ENCODE results near the gene SMG9.

SMG9 gene

DNA sequence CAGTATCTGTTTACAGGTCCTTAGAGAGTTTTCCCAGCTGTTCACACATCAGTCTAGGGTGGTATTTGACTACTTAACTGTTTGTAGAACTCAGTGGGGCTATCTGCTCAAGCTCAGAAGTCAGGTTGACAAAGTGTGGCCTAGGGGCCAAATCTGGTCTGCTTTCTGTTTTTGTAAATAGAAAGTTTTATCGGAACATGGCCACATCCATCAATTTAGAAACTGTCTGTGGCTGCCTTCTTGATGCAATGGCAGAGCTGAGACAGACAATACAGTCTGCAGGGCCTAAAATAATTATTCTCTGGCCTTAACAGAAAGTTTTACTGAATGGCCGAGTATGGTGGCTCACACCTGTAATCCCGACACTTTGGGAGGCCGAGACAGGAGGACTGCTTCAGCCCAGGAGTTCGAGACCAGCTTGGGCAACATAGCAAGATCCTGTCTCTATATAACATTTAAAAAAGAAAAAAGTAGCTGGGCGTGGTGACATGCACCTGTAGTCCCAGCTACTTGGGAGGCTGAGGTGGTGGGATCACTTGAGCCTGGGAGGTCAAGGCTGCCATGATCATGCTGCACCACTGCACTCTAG, 2.4 kb downstream of the SMG9 start:
- no peak for DNase-seq (ENCODE audit: low read depth, low spot score)

GRCh38 chr19:43751466-43752220, 3.1 kb downstream of the SMG9 start:
- DNase-seq (ENCODE audit: low read depth, low spot score), result no peak

GRCh38 chr19:43749898-43750297, 4.9 kb downstream of the SMG9 start:
- DNase-seq (ENCODE audit: low read depth, low spot score), result no peak

GRCh38 chr19:43749152-43749551, 5.6 kb downstream of the SMG9 start:
- DNase-seq (ENCODE audit: low read depth, low spot score), result no peak

- DNase-seq (ENCODE audit: low read depth, low spot score), result no peak
Observed at GRCh38 chr19:43748685-43749084, 6.1 kb downstream of the SMG9 start.

GRCh38 chr19:43748205-43748594, 6.6 kb downstream of the SMG9 start:
- no peak for DNase-seq (ENCODE audit: low read depth, low spot score)

- DNase-seq (ENCODE audit: low read depth, low spot score), result no peak
Observed at GRCh38 chr19:43747557-43748204, 7.1 kb downstream of the SMG9 start.

GRCh38 chr19:43743059-43743458, 11.7 kb downstream of the SMG9 start:
- DNase-seq (ENCODE audit: low read depth, low spot score), result peak; percentile 82

GRCh38 chr19:43741075-43741825, 13.5 kb downstream of the SMG9 start:
- no peak for DNase-seq (ENCODE audit: low read depth, low spot score)

DNA sequence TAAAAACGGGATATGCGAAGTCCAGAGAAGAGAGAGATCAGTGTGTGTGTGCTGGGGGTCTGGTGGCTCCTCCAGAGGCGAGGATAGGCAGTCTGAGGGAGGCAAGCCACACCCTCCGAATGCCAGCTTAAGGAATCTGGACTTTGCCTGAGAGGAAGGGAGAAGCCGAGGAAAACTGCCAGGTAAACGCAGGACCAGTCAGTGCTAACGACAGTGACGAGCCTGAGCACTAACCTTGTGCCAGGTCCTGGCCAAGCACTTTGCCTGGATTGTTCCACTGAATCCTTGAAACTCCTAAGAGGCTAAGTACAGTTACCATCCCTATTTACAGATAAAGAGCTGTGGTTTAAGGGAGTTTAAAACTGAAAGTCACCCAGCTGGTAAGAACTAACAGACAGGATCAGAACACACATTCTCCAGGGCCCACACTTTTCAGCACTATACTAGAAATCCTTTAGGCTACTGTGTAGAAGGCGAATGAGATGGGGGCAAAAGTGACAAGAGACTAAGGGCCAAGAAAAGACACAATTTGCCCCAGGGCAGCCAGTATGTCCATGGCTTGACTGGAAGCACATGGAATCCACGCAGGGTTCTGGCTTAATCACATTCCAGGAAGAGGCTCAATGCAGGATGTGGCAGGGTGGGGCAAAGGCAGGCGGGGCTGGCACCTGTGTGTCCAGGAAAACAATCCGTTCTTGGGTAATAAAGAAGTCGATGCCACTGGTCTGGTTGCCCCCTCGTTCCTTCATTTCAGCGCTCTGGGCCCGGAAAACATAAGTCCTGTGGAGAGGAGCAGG, 15.1 kb downstream of the SMG9 start:
- no peak for DNase-seq (ENCODE audit: low read depth, low spot score)

DNA sequence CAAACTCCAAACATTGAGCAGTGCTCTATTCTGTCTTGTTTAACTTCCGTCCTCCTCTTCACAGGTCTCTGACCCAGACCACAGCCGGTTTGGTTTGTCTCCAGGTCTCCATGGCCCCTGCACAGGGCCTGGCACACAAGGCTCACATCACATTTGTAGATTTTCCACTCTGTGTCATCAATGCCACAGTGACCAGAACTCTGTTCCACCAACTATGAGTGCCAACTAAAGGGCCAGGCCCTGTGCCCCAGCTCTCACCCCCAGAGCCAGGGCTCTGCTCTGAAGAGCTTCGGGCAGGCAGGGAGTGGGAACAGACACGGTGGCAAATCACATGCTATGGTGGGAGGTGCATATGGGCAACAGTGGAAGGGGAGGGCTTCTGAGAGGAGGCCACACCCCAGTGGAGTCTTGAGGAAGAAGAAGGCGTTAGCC, 16.0 kb downstream of the SMG9 start:
- DNase-seq (ENCODE audit: low read depth, low spot score), result peak; percentile 49

- peak; percentile 66 for DNase-seq (ENCODE audit: low read depth, low spot score)
Observed at GRCh38 chr19:43735957-43736356, 18.8 kb downstream of the SMG9 start.

DNA sequence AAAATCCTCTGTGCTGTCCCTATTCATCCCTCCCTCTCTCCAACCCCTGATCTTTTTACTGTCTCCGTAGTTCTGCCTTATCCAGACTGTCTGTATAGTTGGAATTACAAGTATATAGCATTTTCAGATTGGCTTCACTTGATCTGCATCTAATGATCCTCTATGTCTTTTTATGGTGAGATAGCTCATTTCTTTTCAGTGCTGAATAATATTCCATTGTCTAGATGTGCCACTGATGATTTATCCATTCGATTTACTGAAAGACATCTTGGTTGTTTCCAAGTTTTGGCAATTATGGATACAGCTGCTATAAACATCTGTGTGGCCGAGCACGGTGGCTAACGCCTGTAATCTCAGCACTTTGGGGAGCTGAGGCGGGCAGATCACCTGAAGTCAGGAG, 19.7 kb downstream of the SMG9 start:
- DNase-seq (ENCODE audit: low read depth, low spot score), result no peak

DNA sequence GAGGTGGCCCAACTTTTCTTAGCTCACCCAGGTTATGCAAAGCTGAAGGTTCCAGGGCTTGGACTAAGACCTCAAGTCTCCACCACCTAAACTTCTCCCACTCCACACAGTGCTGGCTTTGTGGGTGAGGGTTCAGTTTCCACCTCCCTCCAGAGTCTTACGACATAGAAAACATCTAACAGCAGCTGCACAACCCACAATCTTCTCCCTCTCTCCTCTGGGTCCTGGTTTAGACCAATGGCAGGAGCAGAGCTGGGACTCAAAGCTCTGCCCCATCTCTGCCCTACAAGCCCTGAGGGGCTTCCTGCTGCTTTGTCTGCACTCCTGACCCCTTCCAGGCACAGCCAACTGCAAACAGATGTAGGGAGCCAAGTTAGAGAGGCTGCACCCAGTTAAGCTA, 22.9 kb downstream of the SMG9 start:
- DNase-seq (ENCODE audit: low read depth, low spot score), result no peak

DNA sequence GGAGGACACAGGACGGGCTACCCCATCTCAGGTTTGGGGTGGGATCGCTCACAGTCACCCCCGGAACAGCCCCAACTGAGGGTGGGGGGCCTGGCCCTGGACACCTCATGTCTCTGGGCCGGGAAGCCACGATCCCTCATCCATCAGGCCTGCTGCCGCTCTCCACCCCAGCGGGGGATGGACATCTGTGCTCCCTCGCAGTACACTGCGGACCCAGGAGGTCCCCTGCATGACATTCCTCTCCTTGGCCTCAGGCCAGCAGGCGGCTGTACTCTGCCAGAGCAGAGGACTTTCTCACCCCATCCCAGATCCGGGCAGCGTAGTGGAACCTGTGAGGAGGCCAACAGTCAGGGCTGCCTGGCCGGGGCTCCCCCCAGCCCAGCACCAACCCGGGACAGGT, 23.4 kb downstream of the SMG9 start:
- DNase-seq (ENCODE audit: low read depth, low spot score), result no peak

GRCh38 chr19:43729919-43730318, 24.8 kb downstream of the SMG9 start:
- no peak for DNase-seq (ENCODE audit: low read depth, low spot score)

GRCh38 chr19:43727593-43727853, 27.2 kb downstream of the SMG9 start:
- DNase-seq (ENCODE audit: low read depth, low spot score), result no peak

DNA sequence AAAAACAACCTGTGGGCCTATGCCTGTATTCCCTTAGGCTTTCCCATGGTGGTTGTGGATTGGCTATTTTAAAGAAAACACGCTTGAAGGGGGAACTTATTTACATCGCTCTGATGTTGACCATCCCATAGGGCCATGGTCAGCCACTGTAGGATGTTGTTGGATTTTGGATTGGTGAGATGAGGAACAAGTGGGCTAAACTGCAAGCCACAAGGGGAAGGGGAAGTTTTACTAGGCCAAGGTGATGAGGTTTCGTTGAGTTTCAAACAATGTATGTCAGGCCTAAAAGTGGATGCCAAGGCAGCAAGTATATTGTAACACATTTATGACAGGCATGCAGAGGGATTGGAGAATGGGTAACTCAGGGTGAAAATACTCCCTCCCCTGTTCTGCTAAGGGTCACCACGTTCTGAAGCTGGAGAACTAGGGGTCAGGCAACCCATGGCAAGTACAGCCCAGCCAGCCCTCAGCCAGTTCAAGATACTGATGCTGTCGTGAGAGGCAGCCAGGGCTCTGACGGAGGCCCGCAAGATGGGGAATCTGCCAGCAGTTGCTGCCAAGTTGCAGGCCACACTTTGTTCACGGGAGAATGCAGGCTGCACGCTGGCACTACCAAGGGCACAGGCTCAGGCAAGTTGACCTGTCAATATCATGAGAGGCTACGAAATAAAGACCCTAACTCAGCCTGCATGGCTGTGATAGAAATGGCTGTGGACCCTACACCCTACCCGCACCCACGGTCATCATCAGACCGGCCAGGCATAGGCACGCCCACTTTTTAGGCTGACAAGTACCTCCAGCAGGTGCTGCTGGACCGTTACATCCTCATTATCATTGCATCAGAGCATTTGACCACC, 27.8 kb downstream of the SMG9 start:
- DNase-seq (ENCODE audit: low read depth, low spot score), result peak; percentile 74

- DNase-seq (ENCODE audit: low read depth, low spot score), result no peak
Observed at GRCh38 chr19:43725468-43725867, 29.3 kb downstream of the SMG9 start.

GRCh38 chr19:43724896-43725295, 29.9 kb downstream of the SMG9 start:
- DNase-seq (ENCODE audit: low read depth, low spot score), result no peak

DNA sequence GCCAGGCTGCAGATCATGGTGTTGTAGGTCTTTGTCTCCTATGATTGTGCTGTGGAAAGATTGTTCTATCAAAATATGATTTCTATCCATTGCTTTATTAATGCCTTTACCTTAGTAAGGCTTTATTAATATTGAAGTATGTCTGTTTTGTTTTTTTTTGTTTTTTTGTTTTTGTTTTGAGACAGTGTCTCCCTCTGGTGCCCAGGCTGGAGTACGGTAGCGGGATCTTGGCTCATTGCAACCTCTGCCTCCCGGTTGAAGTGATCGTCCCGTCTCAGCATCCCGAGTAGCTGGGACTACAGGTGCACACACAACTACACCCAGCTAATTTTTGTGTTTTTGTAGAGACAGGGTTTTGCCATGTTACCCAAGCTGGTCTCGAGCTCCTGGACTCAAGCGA, 31.2 kb downstream of the SMG9 start:
- no peak for DNase-seq (ENCODE audit: low read depth, low spot score)
